Memory B cell (primary cell): ENCODE measurements around the gene NEUROG1.
A peak's percentile ranks its signal among the peaks of the same experiment; 100 is the strongest.

ENCODE experiments used
- ATAC-seq: fragments of 150-1000 bp; cut with Tn5 transposase; 2 replicates; pipeline ENCODE4 v1.10.0; 2021; ENCODE audit warnings: low read depth, mild to moderate bottlenecking, moderate library complexity
- DNase-seq, 2 donors: peaks; one replicate each; pipeline ENCODE4 v3.0.0; 2022; ENCODE audit warnings: low spot score in 2 of 2
- H3K27ac Mint-ChIP-seq: one replicate; pipeline ENCODE4 v1.8.0; 2022; ENCODE audit warnings: mild to moderate bottlenecking, moderate library complexity, mixed read lengths
- H3K27me3 Mint-ChIP-seq: one replicate; pipeline ENCODE4 v1.8.0; 2022; ENCODE audit warnings: mixed read lengths
- H3K36me3 Mint-ChIP-seq: one replicate; pipeline ENCODE4 v1.8.0; 2022; ENCODE audit warnings: mild to moderate bottlenecking, mixed read lengths
- H3K4me1 Mint-ChIP-seq: one replicate; pipeline ENCODE4 v1.8.0; 2022; ENCODE audit warnings: mixed read lengths
- H3K4me3 Mint-ChIP-seq: one replicate; pipeline ENCODE4 v1.8.0; 2022; ENCODE audit warnings: mild to moderate bottlenecking, moderate library complexity, mixed read lengths
- H3K9me3 Mint-ChIP-seq: one replicate; pipeline ENCODE4 v1.8.0; 2022; ENCODE audit warnings: mixed read lengths

The NEUROG1 gene

DNA sequence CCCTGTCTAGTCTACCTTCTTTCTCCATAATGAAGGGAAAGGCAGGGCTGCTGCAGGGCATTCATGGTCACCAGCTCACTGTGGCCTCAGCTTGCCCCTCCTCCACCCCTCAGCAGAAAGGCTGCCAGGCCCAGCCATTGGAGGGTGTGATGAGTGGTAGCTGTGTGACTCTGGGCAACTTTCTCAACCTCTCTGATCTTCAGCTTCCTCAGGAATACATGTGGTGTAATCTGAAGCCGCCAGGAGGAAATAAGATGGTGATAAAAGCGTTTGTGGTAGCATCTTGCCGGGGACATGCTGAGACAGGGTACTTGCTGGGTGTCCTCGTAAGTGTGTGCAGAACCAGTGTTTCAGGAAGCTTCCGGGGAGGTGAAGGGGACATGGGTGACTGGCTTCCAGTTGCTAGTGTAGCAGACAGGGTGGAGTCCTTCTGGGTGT, 33.2 kb upstream of the NEUROG1 start:
- Mint-ChIP-seq H3K4me1 (peaks cover 5% of the 10 kb centered on the region), H3K4me3 (no peak overlapping the region), H3K27ac (no peak overlapping the region), H3K36me3 (no peaks in the 10 kb centered on the region), H3K9me3 (no peaks in the 10 kb centered on the region), H3K27me3 (peaks cover 14% of the 10 kb centered on the region)
- DNase-seq (no peak), ATAC-seq (no peak)

GRCh38 chr5:135568246-135568645, 32.5 kb upstream of the NEUROG1 start:
- no peaks in the 10 kb centered on the region for H3K36me3 Mint-ChIP-seq
- ATAC-seq: no peak
- peaks cover 5% of the 10 kb centered on the region for H3K4me1 Mint-ChIP-seq
- DNase-seq: no peak
- H3K4me3 Mint-ChIP-seq: no peak overlapping the region
- H3K27me3 Mint-ChIP-seq: peaks cover 14% of the 10 kb centered on the region
- no peaks in the 10 kb centered on the region for H3K9me3 Mint-ChIP-seq
- no peak overlapping the region for H3K27ac Mint-ChIP-seq

- H3K9me3 Mint-ChIP-seq: no peaks in the 10 kb centered on the region
- ATAC-seq (no peak), DNase-seq (no peak)
- H3K27me3 Mint-ChIP-seq: peaks cover 13% of the 10 kb centered on the region
- peaks cover 5% of the 10 kb centered on the region for H3K4me1 Mint-ChIP-seq
- no peak overlapping the region for H3K27ac Mint-ChIP-seq
- no peaks in the 10 kb centered on the region for H3K36me3 Mint-ChIP-seq
- H3K4me3 Mint-ChIP-seq: no peak overlapping the region
Observed at GRCh38 chr5:135567661-135568060, 31.9 kb upstream of the NEUROG1 start.

- DNase-seq: no peak
- Mint-ChIP-seq H3K27ac (no peak overlapping the region), H3K27me3 (peaks cover 9% of the 10 kb centered on the region), H3K4me1 (no peaks in the 10 kb centered on the region), H3K9me3 (no peaks in the 10 kb centered on the region), H3K36me3 (no peaks in the 10 kb centered on the region), H3K4me3 (no peak overlapping the region)
- no peak for ATAC-seq
Observed at GRCh38 chr5:135566422-135567400, 30.9 kb upstream of the NEUROG1 start.

- Mint-ChIP-seq H3K27me3 (peaks cover 9% of the 10 kb centered on the region), H3K4me3 (no peak overlapping the region), H3K27ac (no peak overlapping the region), H3K36me3 (no peaks in the 10 kb centered on the region), H3K9me3 (no peaks in the 10 kb centered on the region), H3K4me1 (peaks cover under 1% of the 10 kb centered on the region)
- DNase-seq: peak; percentile 52 to 68
- peak; percentile 59 for ATAC-seq
Observed at GRCh38 chr5:135565725-135566421, 30.1 kb upstream of the NEUROG1 start.

DNA sequence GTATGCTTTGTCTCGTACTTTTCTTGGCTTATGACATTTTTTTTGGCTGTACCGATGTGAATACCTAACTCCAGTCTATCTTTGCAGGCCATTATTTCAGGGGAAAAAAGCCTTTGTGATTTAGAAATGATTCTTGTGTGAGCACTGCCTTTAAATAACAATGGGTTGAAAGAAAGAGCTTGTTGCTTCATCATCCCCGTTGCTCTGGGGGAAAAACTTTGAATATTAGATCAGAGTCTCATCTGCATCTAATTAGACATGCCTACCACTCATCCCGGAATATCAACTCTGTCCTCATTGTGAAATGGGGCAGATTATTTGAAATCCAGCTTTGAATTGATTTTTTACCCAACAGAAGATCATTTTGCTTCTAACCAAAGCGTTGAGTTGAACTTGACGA, 29.5 kb upstream of the NEUROG1 start:
- DNase-seq (no peak), ATAC-seq (no peak)
- H3K9me3 Mint-ChIP-seq: no peaks in the 10 kb centered on the region
- H3K27me3 Mint-ChIP-seq: peaks cover 10% of the 10 kb centered on the region
- H3K4me3 Mint-ChIP-seq: no peak overlapping the region
- H3K36me3 Mint-ChIP-seq: no peaks in the 10 kb centered on the region
- H3K27ac Mint-ChIP-seq: no peak overlapping the region
- H3K4me1 Mint-ChIP-seq: peaks cover 4% of the 10 kb centered on the region

GRCh38 chr5:135564331-135564730, 28.6 kb upstream of the NEUROG1 start:
- no peak overlapping the region for H3K4me3 Mint-ChIP-seq
- H3K27ac Mint-ChIP-seq: no peak overlapping the region
- no peak for ATAC-seq
- H3K27me3 Mint-ChIP-seq: peaks cover 7% of the 10 kb centered on the region
- H3K36me3 Mint-ChIP-seq: no peaks in the 10 kb centered on the region
- no peaks in the 10 kb centered on the region for H3K9me3 Mint-ChIP-seq
- no peak for DNase-seq
- peaks cover 4% of the 10 kb centered on the region for H3K4me1 Mint-ChIP-seq

GRCh38 chr5:135561266-135561665, 25.5 kb upstream of the NEUROG1 start:
- no peak for ATAC-seq
- Mint-ChIP-seq H3K36me3 (no peaks in the 10 kb centered on the region), H3K4me3 (no peak overlapping the region), H3K9me3 (peaks cover 3% of the 10 kb centered on the region), H3K4me1 (peaks cover 4% of the 10 kb centered on the region), H3K27me3 (peaks cover 16% of the 10 kb centered on the region), H3K27ac (no peak overlapping the region)
- no peak for DNase-seq

DNA sequence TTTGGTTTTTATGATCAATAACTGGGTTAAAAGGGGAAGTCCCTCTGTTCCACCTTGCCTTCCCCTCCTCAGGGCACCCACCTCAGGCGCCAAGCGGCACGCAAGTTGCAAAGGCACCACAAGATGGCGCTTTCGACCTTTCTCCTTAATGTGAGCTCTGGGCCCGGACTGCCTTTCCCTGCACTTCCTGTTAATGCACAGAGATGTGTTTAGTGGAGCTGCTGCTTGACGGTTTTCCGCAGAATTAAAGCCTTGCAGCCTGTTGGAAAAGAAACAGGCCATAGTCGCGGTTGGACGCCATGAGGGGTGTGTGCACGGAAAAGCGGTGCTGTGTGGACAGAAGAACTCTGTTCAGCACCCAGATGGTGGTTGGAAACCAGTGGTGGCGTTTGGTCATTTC, 25.1 kb upstream of the NEUROG1 start:
- H3K4me1 Mint-ChIP-seq: peaks cover 4% of the 10 kb centered on the region
- no peaks in the 10 kb centered on the region for H3K36me3 Mint-ChIP-seq
- H3K27ac Mint-ChIP-seq: no peak overlapping the region
- DNase-seq (peak; percentile 23 to 43), ATAC-seq (peak; percentile 85)
- no peak overlapping the region for H3K4me3 Mint-ChIP-seq
- H3K27me3 Mint-ChIP-seq: peaks cover 18% of the 10 kb centered on the region
- peaks cover 3% of the 10 kb centered on the region for H3K9me3 Mint-ChIP-seq

- Mint-ChIP-seq H3K4me3 (no peak overlapping the region), H3K27ac (no peak overlapping the region), H3K27me3 (peaks cover 21% of the 10 kb centered on the region), H3K9me3 (peaks cover 5% of the 10 kb centered on the region), H3K36me3 (peaks cover 1% of the 10 kb centered on the region), H3K4me1 (peaks cover 4% of the 10 kb centered on the region)
- DNase-seq (no peak), ATAC-seq (no peak)
Observed at GRCh38 chr5:135559354-135559753, 23.6 kb upstream of the NEUROG1 start.

DNA sequence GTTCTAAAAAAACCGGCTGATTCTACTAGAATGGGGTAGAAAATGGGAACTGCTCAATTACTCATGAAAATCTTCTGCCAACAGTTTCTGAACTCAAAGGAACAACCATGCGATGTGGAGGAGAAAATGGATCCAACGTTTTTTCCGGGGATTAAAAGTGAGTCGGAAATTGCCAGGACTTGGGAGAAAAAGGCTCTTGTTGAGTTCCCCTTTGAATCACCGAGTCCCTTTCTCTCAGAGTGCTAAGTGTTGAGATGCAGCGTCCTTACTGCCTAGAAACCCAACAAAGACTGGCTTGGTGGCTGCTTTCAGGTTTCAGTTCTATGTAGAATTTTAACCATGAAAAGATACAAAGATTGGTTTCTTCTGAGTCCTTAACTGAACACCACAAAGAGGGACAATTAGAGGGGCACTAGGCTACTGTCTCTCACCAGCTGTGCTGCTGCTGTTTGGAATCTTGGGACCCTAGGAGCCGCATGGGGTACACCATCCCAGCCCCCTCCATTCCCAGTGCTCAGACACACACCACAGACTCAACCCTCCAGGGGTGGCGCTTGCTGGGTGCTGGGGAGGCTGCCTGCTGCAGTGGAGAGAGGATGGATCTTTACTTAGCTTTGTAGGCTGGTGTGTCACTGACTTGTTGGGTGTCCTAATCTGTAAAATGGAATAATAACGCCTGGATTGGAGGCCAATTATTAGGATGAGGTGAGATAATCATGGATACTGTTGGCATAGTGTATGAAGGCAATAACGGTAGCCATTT, 21.5 kb upstream of the NEUROG1 start:
- Mint-ChIP-seq H3K4me1 (peaks cover 4% of the 10 kb centered on the region), H3K4me3 (no peak overlapping the region), H3K27me3 (peaks cover 25% of the 10 kb centered on the region), H3K36me3 (peaks cover 1% of the 10 kb centered on the region), H3K27ac (no peak overlapping the region), H3K9me3 (peaks cover 5% of the 10 kb centered on the region)
- DNase-seq (no peak), ATAC-seq (no peak)

DNA sequence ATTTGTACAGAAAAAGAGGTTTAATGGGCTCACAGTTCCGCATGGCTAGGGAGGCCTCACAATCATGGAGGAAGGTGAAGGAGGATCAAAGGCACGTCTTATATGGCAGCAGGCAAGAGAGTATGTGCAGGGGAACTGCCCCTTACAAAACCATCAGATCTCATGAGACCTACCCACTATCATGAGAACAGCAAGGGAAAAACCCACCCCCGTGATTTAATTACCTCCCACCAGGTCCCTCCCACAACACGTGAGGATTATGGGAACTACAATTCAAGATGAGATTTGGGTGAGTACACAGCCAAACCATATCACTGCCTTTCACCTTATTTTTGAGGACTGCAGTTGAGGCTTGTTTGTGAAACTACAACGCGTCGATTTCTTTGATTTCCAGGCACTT, 20.9 kb upstream of the NEUROG1 start:
- ATAC-seq: no peak
- DNase-seq: no peak
- peaks cover 4% of the 10 kb centered on the region for H3K4me1 Mint-ChIP-seq
- no peak overlapping the region for H3K27ac Mint-ChIP-seq
- H3K4me3 Mint-ChIP-seq: no peak overlapping the region
- H3K36me3 Mint-ChIP-seq: peaks cover 1% of the 10 kb centered on the region
- peaks cover 5% of the 10 kb centered on the region for H3K9me3 Mint-ChIP-seq
- H3K27me3 Mint-ChIP-seq: peaks cover 31% of the 10 kb centered on the region

GRCh38 chr5:135555530-135555929, 19.8 kb upstream of the NEUROG1 start:
- ATAC-seq: no peak
- DNase-seq: no peak
- H3K4me1 Mint-ChIP-seq: no peaks in the 10 kb centered on the region
- H3K9me3 Mint-ChIP-seq: peaks cover 5% of the 10 kb centered on the region
- H3K27me3 Mint-ChIP-seq: peaks cover 30% of the 10 kb centered on the region
- H3K36me3 Mint-ChIP-seq: peaks cover 1% of the 10 kb centered on the region
- H3K4me3 Mint-ChIP-seq: no peak overlapping the region
- no peak overlapping the region for H3K27ac Mint-ChIP-seq
